ENCODE results near the gene TPCN2.
"Not testable (repeated sequence)": the region's sequence is repeated elsewhere in the genome, so short reads cannot be mapped to it uniquely, and the experiment has no call there.

TPCN2 gene

GRCh38 chr11:69065147-69065710 is 16.5 kb downstream of the TPCN2 start:
- in situ Hi-C loops (cut with MboI; ENCODE audit: low pct_unique_long_range_greater_than_20kb, low sequenced_read_pairs), result no loop called here
- no peak for DNase-seq

DNA sequence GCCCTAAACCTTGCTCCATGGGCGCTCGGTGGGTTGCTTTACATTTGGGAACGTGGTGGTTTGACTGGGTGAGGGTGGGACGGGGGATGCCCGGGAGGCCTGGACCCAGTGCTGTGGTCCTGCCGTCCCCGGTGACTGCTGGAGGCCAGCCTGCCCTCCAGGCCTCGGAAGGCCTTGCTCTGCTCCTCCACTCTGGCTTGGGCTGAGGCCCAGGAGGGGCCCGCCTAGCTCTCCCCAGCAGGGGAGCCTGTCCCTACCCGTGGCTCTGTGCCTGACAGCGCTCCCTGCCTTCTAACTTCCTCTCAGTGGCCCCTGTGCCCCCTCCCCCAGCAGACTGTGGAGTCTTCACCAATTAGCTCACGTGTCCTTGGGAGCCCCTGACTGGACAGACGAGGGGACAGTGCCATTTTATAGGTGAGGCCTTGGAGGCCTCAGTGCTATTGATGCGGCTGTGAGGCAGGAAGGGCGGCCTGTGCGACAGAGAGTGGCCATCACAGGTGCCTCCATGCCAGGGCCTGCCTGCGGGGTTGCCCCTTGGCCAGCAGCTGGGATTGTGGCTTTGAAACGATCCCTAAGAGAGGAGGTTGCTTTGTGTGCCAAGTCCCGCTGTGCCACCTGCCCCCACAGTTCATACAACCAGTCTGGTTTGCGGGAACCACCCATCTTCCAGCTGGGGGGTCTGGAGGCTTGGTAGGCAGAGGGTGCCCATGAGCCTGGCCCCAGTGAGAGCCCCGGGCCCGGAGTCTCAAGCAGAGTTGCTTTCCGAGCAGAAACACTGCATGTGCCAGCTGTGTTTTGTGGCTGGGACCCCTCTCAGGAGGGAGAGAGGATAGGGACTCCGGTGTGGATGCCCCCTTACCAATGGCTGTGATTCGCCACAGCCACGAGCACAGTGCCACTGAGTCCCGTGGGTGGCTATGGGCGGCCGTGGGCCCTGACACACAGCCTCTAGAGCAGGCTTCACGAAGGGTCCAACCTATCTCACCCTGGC is 17.7 kb downstream of the TPCN2 start:
- in situ Hi-C loops (cut with MboI; ENCODE audit: low pct_unique_long_range_greater_than_20kb, low sequenced_read_pairs), result no loop called here
- no peak for DNase-seq

GRCh38 chr11:69067200-69067599 is 18.5 kb downstream of the TPCN2 start:
- DNase-seq, result no peak
- in situ Hi-C loops (cut with MboI; ENCODE audit: low pct_unique_long_range_greater_than_20kb, low sequenced_read_pairs), result no loop called here

GRCh38 chr11:69071086-69071800 is 22.5 kb downstream of the TPCN2 start:
- in situ Hi-C loops (cut with MboI; ENCODE audit: low pct_unique_long_range_greater_than_20kb, low sequenced_read_pairs), result no loop called here
- DNase-seq, result no peak

- DNase-seq, result no peak
These were observed 23.2 kb downstream of the TPCN2 start for GRCh38 chr11:69071956-69072355.

GRCh38 chr11:69073469-69073868 is 24.7 kb downstream of the TPCN2 start:
- in situ Hi-C loops (cut with MboI; ENCODE audit: low pct_unique_long_range_greater_than_20kb, low sequenced_read_pairs), result no loop called here
- no peak for DNase-seq

More at GRCh38 chr11:69071956-69072355, 23.2 kb downstream of the TPCN2 start:
- in situ Hi-C loops (cut with MboI; ENCODE audit: low pct_unique_long_range_greater_than_20kb, low sequenced_read_pairs), result no loop called here

DNA sequence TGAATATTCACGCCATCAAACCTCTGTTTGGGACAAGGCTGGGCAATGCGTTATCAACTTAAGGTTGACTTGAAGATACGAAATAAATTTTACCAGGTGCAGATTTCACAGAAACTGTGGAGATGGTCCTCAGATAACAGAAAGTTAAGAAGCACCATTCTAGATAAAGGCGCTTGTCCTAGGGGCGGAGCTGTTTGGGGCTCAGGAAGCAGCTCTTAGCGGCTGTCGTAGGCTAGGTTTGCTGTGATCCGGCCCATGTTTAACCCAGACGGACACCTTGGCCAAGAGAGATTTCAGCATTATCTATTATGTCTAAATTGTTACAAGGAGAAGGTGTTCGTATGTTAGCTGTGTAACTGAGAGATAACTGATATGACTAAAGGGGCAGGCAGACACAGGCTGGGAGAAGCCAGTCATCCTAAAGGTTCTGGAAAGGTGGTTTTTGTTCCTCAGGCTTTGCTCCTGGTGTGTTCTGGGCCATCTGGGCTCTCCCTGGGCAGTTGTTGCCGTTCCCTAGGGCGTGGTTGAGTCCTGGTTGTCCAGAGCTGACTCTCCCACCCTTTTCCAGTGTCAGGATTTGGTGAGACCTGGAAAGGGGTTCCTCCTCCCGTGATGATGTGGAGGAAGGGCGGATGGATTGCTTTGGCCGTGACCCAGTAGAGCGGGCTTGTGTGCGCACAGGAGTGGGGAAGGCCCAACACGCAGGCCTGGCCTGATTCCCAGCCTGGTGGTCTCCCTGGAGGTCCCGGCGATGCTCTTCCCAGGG is 25.8 kb downstream of the TPCN2 start:
- DNase-seq, result no peak
- in situ Hi-C loops (cut with MboI; ENCODE audit: low pct_unique_long_range_greater_than_20kb, low sequenced_read_pairs), result no loop called here

GRCh38 chr11:69075421-69076128 is 26.8 kb downstream of the TPCN2 start:
- in situ Hi-C loops (cut with MboI; ENCODE audit: low pct_unique_long_range_greater_than_20kb, low sequenced_read_pairs), result no loop called here
- no peak for DNase-seq

GRCh38 chr11:69076129-69076791 is 27.5 kb downstream of the TPCN2 start:
- no peak for DNase-seq
- in situ Hi-C loops (cut with MboI; ENCODE audit: low pct_unique_long_range_greater_than_20kb, low sequenced_read_pairs), result no loop called here

GRCh38 chr11:69076977-69077376 is 28.2 kb downstream of the TPCN2 start:
- in situ Hi-C loops (cut with MboI; ENCODE audit: low pct_unique_long_range_greater_than_20kb, low sequenced_read_pairs); DNase-seq: not testable (repeated sequence)

- DNase-seq, result no peak
- in situ Hi-C loops (cut with MboI; ENCODE audit: low pct_unique_long_range_greater_than_20kb, low sequenced_read_pairs), result no loop called here
These were observed 29.8 kb downstream of the TPCN2 start for GRCh38 chr11:69078508-69078907.

GRCh38 chr11:69078930-69079605 is 30.3 kb downstream of the TPCN2 start:
- DNase-seq, result no peak
- in situ Hi-C loops (cut with MboI; ENCODE audit: low pct_unique_long_range_greater_than_20kb, low sequenced_read_pairs), result no loop called here

DNA sequence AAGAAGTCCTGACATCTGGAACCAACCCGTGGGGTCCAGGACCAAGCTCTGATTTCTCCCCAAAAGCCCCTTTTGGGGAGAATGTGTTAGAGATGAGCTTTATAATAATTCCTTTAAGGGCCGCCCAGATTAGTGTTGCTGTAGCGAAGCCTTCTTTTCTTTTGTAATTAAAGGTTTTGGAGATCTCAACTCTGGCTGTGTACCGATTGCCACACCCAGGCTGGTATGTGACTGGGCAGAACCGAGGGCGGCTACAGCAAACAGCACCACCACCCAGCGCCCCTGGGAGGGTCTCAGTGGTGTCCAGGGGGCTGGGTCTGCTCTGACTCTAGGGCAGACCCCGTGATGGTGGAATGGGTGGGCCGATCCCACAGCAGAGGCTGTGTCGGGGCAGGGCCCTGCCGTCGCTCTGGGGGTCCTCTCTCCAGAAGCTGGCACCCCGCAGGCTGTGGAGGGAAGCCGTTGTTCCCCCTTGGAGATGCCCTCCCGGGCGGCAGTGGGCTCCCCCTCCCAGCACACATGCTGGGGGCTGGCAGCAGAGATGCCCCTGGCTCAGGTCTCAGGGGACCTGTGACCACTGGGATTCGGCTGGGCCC is 31.0 kb downstream of the TPCN2 start:
- DNase-seq, result no peak
- in situ Hi-C loops (cut with MboI; ENCODE audit: low pct_unique_long_range_greater_than_20kb, low sequenced_read_pairs), result no loop called here

GRCh38 chr11:69080257-69080995 is 31.7 kb downstream of the TPCN2 start:
- in situ Hi-C loops (cut with MboI; ENCODE audit: low pct_unique_long_range_greater_than_20kb, low sequenced_read_pairs), result no loop called here
- DNase-seq, result no peak

- in situ Hi-C loops (cut with MboI; ENCODE audit: low pct_unique_long_range_greater_than_20kb, low sequenced_read_pairs), result no loop called here
- no peak for DNase-seq
These were observed 32.4 kb downstream of the TPCN2 start for GRCh38 chr11:69081180-69081579.

DNA sequence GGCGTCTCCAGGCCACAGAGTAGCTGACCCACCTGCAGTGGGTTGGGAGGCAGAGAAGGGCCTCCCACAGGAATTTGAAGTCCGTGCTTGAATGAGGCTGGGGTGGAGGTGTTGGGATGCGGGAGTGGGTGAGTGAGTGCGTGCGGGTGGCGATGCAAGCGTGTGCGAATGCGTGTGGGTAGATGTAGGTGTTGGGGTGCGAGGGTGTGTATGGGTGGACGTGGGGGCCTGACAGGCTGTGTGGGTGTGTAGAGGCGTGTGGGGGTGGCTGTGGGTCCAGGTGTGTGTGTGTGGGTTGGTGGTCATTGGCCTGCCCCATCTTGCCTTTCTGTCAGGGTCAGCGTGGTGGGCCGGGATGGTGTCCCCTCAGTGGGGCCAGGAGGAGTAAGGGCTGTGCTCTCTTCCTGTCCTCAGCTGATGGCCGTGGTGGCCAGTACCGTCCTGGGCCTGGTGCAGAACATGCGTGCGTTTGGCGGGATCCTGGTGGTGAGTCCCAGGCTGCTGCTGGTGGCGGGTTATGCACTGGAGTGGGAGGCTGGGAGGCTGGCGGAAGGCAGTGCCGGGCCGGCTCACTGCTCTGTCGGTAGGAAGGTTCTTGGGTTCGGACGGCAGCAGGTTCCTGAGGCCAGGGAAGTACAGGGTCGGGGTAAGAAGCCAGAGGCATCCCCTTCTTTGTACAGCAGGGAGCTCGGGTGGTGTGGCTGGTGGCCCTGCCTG is 35.0 kb downstream of the TPCN2 start:
- no peak for DNase-seq
- in situ Hi-C loops (cut with MboI; ENCODE audit: low pct_unique_long_range_greater_than_20kb, low sequenced_read_pairs), result no loop called here

All from KBM-7 (cell line).